Body of pancreas (tissue), 4 donors: ENCODE data around the gene BOC.

ENCODE experiments used
- POLR2A ChIP-seq, 3 donors: fragments of 450-650 bp; IDR thresholded peaks; one replicate each; pipeline ENCODE4 v1.6.1; 2016; ENCODE audit warnings: antibody characterized with exemption in 3 of 3, mild to moderate bottlenecking in 2 of 3
- TF ChIP-seq, protein P1 (sequence below), 7 experiments: fragments of 450-650 bp in 4 of 7; fragments of 200-600 bp in 3 of 7; sonication (generic) in 3 of 7; IDR thresholded peaks; one replicate each; pipeline ENCODE4 v1.5.1; 2016 to 2019; ENCODE audit warnings: antibody characterized with exemption in 7 of 7

DNA sequence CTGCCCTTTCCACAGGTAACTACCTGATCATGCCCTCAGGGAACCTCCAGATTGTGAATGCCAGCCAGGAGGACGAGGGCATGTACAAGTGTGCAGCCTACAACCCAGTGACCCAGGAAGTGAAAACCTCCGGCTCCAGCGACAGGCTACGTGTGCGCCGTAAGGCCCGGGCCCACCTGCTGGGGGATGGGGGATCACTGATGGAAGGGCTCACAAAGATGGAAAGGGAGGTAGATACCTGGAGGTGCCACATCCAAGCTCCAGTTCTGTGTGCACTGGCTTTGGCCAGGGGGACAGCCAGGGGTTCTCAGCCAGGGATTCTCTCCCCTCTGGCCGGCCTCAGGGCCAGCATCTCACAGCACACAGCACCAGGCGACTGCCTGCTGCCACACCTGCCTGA is 59.4 kb downstream of the BOC start:
- TF ChIP-seq, protein P1, sequence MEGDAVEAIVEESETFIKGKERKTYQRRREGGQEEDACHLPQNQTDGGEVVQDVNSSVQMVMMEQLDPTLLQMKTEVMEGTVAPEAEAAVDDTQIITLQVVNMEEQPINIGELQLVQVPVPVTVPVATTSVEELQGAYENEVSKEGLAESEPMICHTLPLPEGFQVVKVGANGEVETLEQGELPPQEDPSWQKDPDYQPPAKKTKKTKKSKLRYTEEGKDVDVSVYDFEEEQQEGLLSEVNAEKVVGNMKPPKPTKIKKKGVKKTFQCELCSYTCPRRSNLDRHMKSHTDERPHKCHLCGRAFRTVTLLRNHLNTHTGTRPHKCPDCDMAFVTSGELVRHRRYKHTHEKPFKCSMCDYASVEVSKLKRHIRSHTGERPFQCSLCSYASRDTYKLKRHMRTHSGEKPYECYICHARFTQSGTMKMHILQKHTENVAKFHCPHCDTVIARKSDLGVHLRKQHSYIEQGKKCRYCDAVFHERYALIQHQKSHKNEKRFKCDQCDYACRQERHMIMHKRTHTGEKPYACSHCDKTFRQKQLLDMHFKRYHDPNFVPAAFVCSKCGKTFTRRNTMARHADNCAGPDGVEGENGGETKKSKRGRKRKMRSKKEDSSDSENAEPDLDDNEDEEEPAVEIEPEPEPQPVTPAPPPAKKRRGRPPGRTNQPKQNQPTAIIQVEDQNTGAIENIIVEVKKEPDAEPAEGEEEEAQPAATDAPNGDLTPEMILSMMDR (IDR thresholded peaks at IDR 0.05): no peak
- no peak for TF ChIP-seq POLR2A (IDR thresholded peaks at IDR 0.05)
